IMR-90 (cell line): Measurements from ENCODE around the gene CYLC1. TPM values are rescaled to one million over a fixed set of nuclear protein-coding genes. Genes with fewer than 3 reads are reported as not detected.

ENCODE experiments used
- ATAC-seq: fragments of 200-7000 bp; cut with Tn5 transposase; 2 replicates; pipeline ENCODE4 v1.9.1; 2020; ENCODE audit warnings: low read depth, mild to moderate bottlenecking, moderate library complexity
- BruUV-seq: library from RNA; stranded (reverse); fragments of 400-500 nt; replicated peaks from 2 replicates; lab custom pipeline; 2021; lab: Mats Ljungman, UMichigan
- CTCF ChIA-PET: fragments of 300-600 bp; formaldehyde crosslinking; extraction: SDS; loops from one replicate; lab custom pipeline; 2021; ENCODE audit warnings: antibody characterized with exemption; lab: Yijun Ruan, JAX
- POLR2A ChIA-PET: fragments of 300-600 bp; sonication (Branson Sonifier 250); formaldehyde crosslinking; loops from one replicate; lab custom pipeline; 2022; ENCODE audit warnings: antibody characterized with exemption; ENCODE audit not compliant: unreplicated experiment; lab: Charles Lee
- DNase-seq: peaks from one replicate; pipeline ENCODE4 v3.0.0; 2013
- H2AFZ ChIP-seq: replicated peaks from 2 replicates; pipeline ENCODE3; 2013; ENCODE audit warnings: low read length, mild to moderate bottlenecking; ENCODE audit not compliant: poor library complexity
- H2AK5ac ChIP-seq: 2 replicates; pipeline ENCODE4 v1.6.1; 2013; ENCODE audit warnings: low read depth, low read length, inconsistent platforms
- H2AK9ac ChIP-seq: replicated peaks from 2 replicates; pipeline ENCODE3; 2013; ENCODE audit warnings: mild to moderate bottlenecking, low read depth, low read length, moderate library complexity; ENCODE audit not compliant: poor library complexity
- H2BK120ac ChIP-seq: 2 replicates; pipeline ENCODE4 v1.6.1; 2013; ENCODE audit warnings: low read depth, low read length, inconsistent platforms
- H2BK15ac ChIP-seq: 3 replicates; pipeline ENCODE4 v1.6.1; 2013; ENCODE audit warnings: low read depth, low read length, inconsistent platforms
- H2BK20ac ChIP-seq: 2 replicates; pipeline ENCODE4 v1.6.1; 2013; ENCODE audit warnings: low read depth, mild to moderate bottlenecking, inconsistent platforms, low read length, moderate library complexity
- H2BK5ac ChIP-seq: 2 replicates; pipeline ENCODE4 v1.6.1; 2013; ENCODE audit warnings: mild to moderate bottlenecking, low read depth, low read length, inconsistent platforms; ENCODE audit not compliant: poor library complexity, severe bottlenecking
- H3K14ac ChIP-seq: replicated peaks from 2 replicates; pipeline ENCODE4 v1.6.1; 2013; ENCODE audit warnings: low read depth, low read length, inconsistent platforms
- H3K18ac ChIP-seq: 2 replicates; pipeline ENCODE4 v1.6.1; 2013; ENCODE audit warnings: low read depth, low read length, control low read depth
- H3K23ac ChIP-seq: 2 replicates; pipeline ENCODE4 v1.6.1; 2013; ENCODE audit warnings: low read depth, low read length, inconsistent platforms
- H3K27ac ChIP-seq: 2 replicates; pipeline ENCODE4 v1.5.1; 2013; ENCODE audit warnings: mild to moderate bottlenecking, control low read depth, low read length; ENCODE audit not compliant: insufficient read depth
- H3K27me3 ChIP-seq: 2 replicates; pipeline ENCODE4 v1.6.1; 2013; ENCODE audit warnings: low read length; ENCODE audit not compliant: control insufficient read depth, insufficient read depth
- H3K36me3 ChIP-seq: 2 replicates; pipeline ENCODE4 v1.6.1; 2013; ENCODE audit warnings: low read length, mixed read lengths; ENCODE audit not compliant: control insufficient read depth, insufficient read depth
- H3K4ac ChIP-seq: 2 replicates; pipeline ENCODE4 v1.6.1; 2013; ENCODE audit warnings: low read depth, low read length, inconsistent platforms
- H3K4me1 ChIP-seq: 2 replicates; pipeline ENCODE4 v1.6.1; 2013; ENCODE audit warnings: low read length, mixed read lengths; ENCODE audit not compliant: control insufficient read depth, insufficient read depth
- H3K4me2 ChIP-seq: 2 replicates; pipeline ENCODE4 v1.6.1; 2013; ENCODE audit warnings: low read depth, mild to moderate bottlenecking, control low read depth, low read length, moderate library complexity
- H3K4me3 ChIP-seq: 2 replicates; pipeline ENCODE4 v1.5.1; 2013; ENCODE audit warnings: low read depth, mild to moderate bottlenecking, control low read depth, low read length, moderate library complexity; ENCODE audit not compliant: insufficient read depth
- H3K56ac ChIP-seq: 2 replicates; pipeline ENCODE4 v1.6.1; 2013; ENCODE audit warnings: low read length, inconsistent platforms; ENCODE audit not compliant: insufficient read depth; ENCODE audit errors: extremely low read depth
- H3K79me1 ChIP-seq, 2 experiments: 2 replicates each; pipeline ENCODE4 v1.6.1; 2013; ENCODE audit warnings: low read length in 2 of 2, inconsistent platforms in 1 of 2, low read depth in 1 of 2
- H3K9ac ChIP-seq: 2 replicates; pipeline ENCODE4 v1.6.1; 2013; ENCODE audit warnings: low read depth, low read length, control low read depth
- H3K9me1 ChIP-seq: 2 replicates; pipeline ENCODE4 v1.6.1; 2013; ENCODE audit warnings: low read length, inconsistent platforms; ENCODE audit not compliant: insufficient read depth
- H3K9me3 ChIP-seq: 2 replicates; pipeline ENCODE4 v1.6.1; 2013; ENCODE audit warnings: low read length; ENCODE audit not compliant: control insufficient read depth, insufficient read depth
- H4K20me1 ChIP-seq: 2 replicates; pipeline ENCODE4 v1.6.1; 2013; ENCODE audit warnings: low read length, inconsistent platforms; ENCODE audit not compliant: insufficient read depth
- H4K5ac ChIP-seq: 2 replicates; pipeline ENCODE4 v1.6.1; 2013; ENCODE audit warnings: mild to moderate bottlenecking, low read depth, low read length, control low read depth
- H4K8ac ChIP-seq, 2 experiments: 2 replicates each; pipeline ENCODE4 v1.6.1; 2013; ENCODE audit warnings: low read depth in 2 of 2, low read length in 2 of 2, control low read depth in 1 of 2, inconsistent platforms in 1 of 2
- H4K91ac ChIP-seq: 2 replicates; pipeline ENCODE4 v1.6.1; 2013; ENCODE audit warnings: low read depth, low read length, inconsistent platforms; ENCODE audit not compliant: insufficient read depth
- BHLHE40 ChIP-seq: fragments of 150-350 bp; IDR thresholded peaks from 2 replicates; pipeline ENCODE4 v1.6.1; 2016; ENCODE audit warnings: mild to moderate bottlenecking, low read depth, low read length
- CEBPB ChIP-seq: IDR thresholded peaks from 2 replicates; pipeline ENCODE4 v1.6.1; 2012; ENCODE audit warnings: low read depth, low read length, improper control_type of control experiment
- CHD1 ChIP-seq: IDR thresholded peaks from 2 replicates; pipeline ENCODE4 v1.6.1; 2012; ENCODE audit warnings: low read depth, low read length, improper control_type of control experiment
- CTCF ChIP-seq: conservative IDR thresholded peaks from 2 replicates; pipeline ENCODE4 v1.5.1; 2012; ENCODE audit warnings: mild to moderate bottlenecking, low read depth, low read length, improper control_type of control experiment
- ELK1 ChIP-seq: fragments of 150-350 bp; IDR thresholded peaks from 2 replicates; pipeline ENCODE4 v1.6.1; 2016; ENCODE audit warnings: low read depth, mild to moderate bottlenecking, low read length, moderate library complexity, borderline replicate concordance
- FOS ChIP-seq: fragments of 150-350 bp; IDR thresholded peaks from 2 replicates; pipeline ENCODE4 v1.6.1; 2016; ENCODE audit warnings: low read depth, low read length
- MAFK ChIP-seq: IDR thresholded peaks from 2 replicates; pipeline ENCODE4 v1.6.1; 2012; ENCODE audit warnings: low read depth, low read length, improper control_type of control experiment
- MAZ ChIP-seq: IDR thresholded peaks from 2 replicates; pipeline ENCODE4 v1.6.1; 2012; ENCODE audit warnings: low read depth, mild to moderate bottlenecking, low read length, improper control_type of control experiment, moderate library complexity, borderline replicate concordance
- MXI1 ChIP-seq: IDR thresholded peaks from 2 replicates; pipeline ENCODE4 v1.6.1; 2012; ENCODE audit warnings: low read depth, mild to moderate bottlenecking, low read length, moderate library complexity, borderline replicate concordance
- NFE2L2 ChIP-seq: fragments of 150-350 bp; IDR thresholded peaks from 2 replicates; pipeline ENCODE4 v1.6.1; 2016; ENCODE audit warnings: low read depth, mild to moderate bottlenecking, low read length
- POLR2A ChIP-seq: IDR thresholded peaks from 2 replicates; pipeline ENCODE4 v1.6.1; 2012; ENCODE audit warnings: mild to moderate bottlenecking, low read depth, low read length
- RAD21 ChIP-seq: IDR thresholded peaks from 2 replicates; pipeline ENCODE4 v1.6.1; 2012; ENCODE audit warnings: low read length, improper control_type of control experiment
- RCOR1 ChIP-seq: IDR thresholded peaks from 2 replicates; pipeline ENCODE4 v1.6.1; 2012; ENCODE audit warnings: mild to moderate bottlenecking, low read length, improper control_type of control experiment; ENCODE audit not compliant: insufficient replicate concordance
- RFX5 ChIP-seq: IDR thresholded peaks from 2 replicates; pipeline ENCODE4 v1.8.0; 2012; ENCODE audit warnings: low read depth, mild to moderate bottlenecking, low read length, moderate library complexity
- SMC3 ChIP-seq: fragments of 150-350 bp; IDR thresholded peaks from 2 replicates; pipeline ENCODE4 v1.6.1; 2016; ENCODE audit warnings: low read depth, mild to moderate bottlenecking, antibody characterized with exemption, low read length, moderate library complexity
- USF2 ChIP-seq: fragments of 150-350 bp; IDR thresholded peaks from 2 replicates; pipeline ENCODE4 v1.6.1; 2017; ENCODE audit warnings: mild to moderate bottlenecking, antibody characterized with exemption, low read length, low read depth
- WGBS, 2 experiments: methylation state at CpG; one replicate each; pipeline versions ENCODE4 v1.1.5 to v1.1.7; 2013; ENCODE audit warnings: missing lambda C conversion rate in 2 of 2; ENCODE audit not compliant: insufficient read length in 1 of 2; ENCODE audit errors: extremely low coverage in 2 of 2; 5-methylcytosine and 5-hydroxymethylcytosine counted together
- dilution Hi-C: fragments of 300-500 bp; cut with HindIII; formaldehyde crosslinking; loops from one replicate; pipeline ENCODE4 v1.14.3; 2018; ENCODE audit warnings: low sequenced_read_pairs; ENCODE audit not compliant: unreplicated experiment
- in situ Hi-C: fragments of 300-500 bp; cut with MboI; formaldehyde crosslinking; loops from 3 replicates; pipeline ENCODE4 v1.14.3; 2019; ENCODE audit warnings: low sequenced_read_pairs, inconsistent platforms, mixed read lengths
- intact Hi-C: fragments of 100-400 bp; cut with micrococcal nuclease; formaldehyde crosslinking; loops from 2 replicates; pipeline ENCODE4 v1.10.0; 2022
- polyA plus RNA-seq, 3 experiments: library from polyadenylated mRNA; depleted of rRNA; stranded (reverse); fragments of >200 nt; gene quantifications; 2 replicates each; pipeline ENCODE4 v1.2.3, GENCODE V29; 2012; ENCODE audit warnings: low replicate concordance in 1 of 3
- total RNA-seq: library from RNA; depleted of rRNA; stranded (reverse); fragments of >200 nt; gene quantifications from 2 replicates; pipeline ENCODE4 v1.2.3, GENCODE V29; 2012

Gene CYLC1
- total and polyA plus RNA-seq, 2 of the 4 experiments (the other 2 are of a cell fraction) = not detected

DNA sequence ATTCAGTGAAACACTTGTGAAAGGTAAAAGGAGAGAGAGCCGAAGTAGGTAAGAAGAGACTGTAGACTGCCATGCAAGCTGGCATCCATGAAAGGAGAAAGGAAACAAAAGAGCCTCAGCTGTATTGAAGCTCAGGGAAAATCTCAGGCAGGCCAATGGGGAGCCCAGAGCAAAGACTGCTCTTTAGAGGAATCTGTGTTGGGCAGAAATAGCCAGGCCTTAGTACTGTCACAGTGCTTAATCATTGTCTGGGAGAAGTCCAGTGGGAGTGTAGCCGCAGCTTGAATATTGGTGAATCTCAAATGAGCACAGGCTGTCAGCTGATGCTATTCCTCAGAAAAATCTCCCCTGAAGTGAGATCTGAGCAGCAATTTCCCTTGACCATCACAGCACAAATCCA is 27.6 kb downstream of the CYLC1 start:
- Histone ChIP-seq H3K4me3 (no peak overlapping the region), H3K4me2 (no peak overlapping the region), H2BK120ac (no peak overlapping the region), H3K23ac (no peak overlapping the region), H3K9me3 (no peaks in the 10 kb centered on the region), H2AFZ (no peak overlapping the region), H3K9ac (no peak overlapping the region), H2AK9ac (no peak overlapping the region), H2BK15ac (no peak overlapping the region), H4K5ac (no peak overlapping the region), H3K79me1 (no peaks in the 10 kb centered on the region), H3K27me3 (no peaks in the 10 kb centered on the region), H2BK5ac (no peak overlapping the region), H3K56ac (no peak overlapping the region), H2BK20ac (no peak overlapping the region), H3K27ac (no peak overlapping the region), H3K4ac (no peak overlapping the region), H2AK5ac (no peak overlapping the region), H4K20me1 (no peaks in the 10 kb centered on the region), H3K18ac (no peak overlapping the region), H4K91ac (no peak overlapping the region), H3K9me1 (no peaks in the 10 kb centered on the region), H3K4me1 (no peaks in the 10 kb centered on the region), H3K36me3 (no peaks in the 10 kb centered on the region), H4K8ac (no peak overlapping the region), H3K14ac (no peak overlapping the region)
- TF ChIP-seq MAZ = no peak
- no peak for TF ChIP-seq BHLHE40
- TF ChIP-seq FOS = no peak
- TF ChIP-seq NFE2L2 = no peak
- TF ChIP-seq RFX5 = no peak
- TF ChIP-seq POLR2A = no peak
- TF ChIP-seq RCOR1 = no peak
- no peak for TF ChIP-seq CEBPB
- no peak for TF ChIP-seq ELK1
- no peak for TF ChIP-seq USF2
- TF ChIP-seq MXI1 = no peak
- no peak for TF ChIP-seq CTCF
- no peak for TF ChIP-seq MAFK
- TF ChIP-seq CHD1 = no peak
- TF ChIP-seq SMC3 = no peak
- no peak for TF ChIP-seq RAD21
- 86% methylated on average over 1 of the region's 2 CpGs; no CpG with 5 or more reads in 1 of the 2 experiments for WGBS, 2 experiments
- ATAC-seq (no peak), DNase-seq (no peak)
- ChIA-PET POLR2A (no interaction called here), CTCF (no interaction called here)
- intact Hi-C loops = no loop called here
- no TSS peak for BruUV-seq
- dilution Hi-C loops = no loop called here
- in situ Hi-C loops = no loop called here
